ENCODE measurements around the gene RUNDC3A. TPM values are rescaled to one million over a fixed set of nuclear protein-coding genes. Genes with fewer than 3 reads are reported as not detected.

RUNDC3A gene
- total RNA-seq, 1 experiment from 2014 or later, result 0.28 TPM

- peaks cover 10% of the 10 kb centered on the region for H3K36me3 Mint-ChIP-seq (ENCODE audit: insufficient read depth, unreplicated experiment)
- ChIA-PET CTCF (no interaction called here), POLR2A (interaction anchor here (0.6 kb wide), 1 partner anchor 9 kb away, joined by 3 read pairs; no protein-coding TSS in a partner anchor)
- intact Hi-C loops (cut with micrococcal nuclease), result no loop called here
- H3K4me1 Mint-ChIP-seq (ENCODE audit: insufficient read depth, unreplicated experiment), result peaks cover 20% of the 10 kb centered on the region
- H3K27ac Mint-ChIP-seq (ENCODE audit: low read depth, unreplicated experiment), result no peak overlapping the region
- no peak for DNase-seq (ENCODE audit: unreplicated experiment)
- no peak for TF ChIP-seq CTCF (IDR thresholded peaks at IDR 0.05; ENCODE audit: unreplicated experiment)
- peaks cover 12% of the 10 kb centered on the region for H3K27me3 Mint-ChIP-seq (ENCODE audit: insufficient read depth, unreplicated experiment)
- no peaks in the 10 kb centered on the region for H3K9me3 Mint-ChIP-seq (ENCODE audit: unreplicated experiment)
- H3K4me3 Mint-ChIP-seq (ENCODE audit: unreplicated experiment), result peak overlapping the region; percentile 28
- BruUV-seq (replicated peaks), result no TSS peak
These were observed 5.6 kb downstream of the RUNDC3A start for GRCh38 chr17:44314031-44314430.

GRCh38 chr17:44314524-44314868, 6.1 kb downstream of the RUNDC3A start:
- no TSS peak for BruUV-seq (replicated peaks)
- no peak overlapping the region for H3K27ac Mint-ChIP-seq (ENCODE audit: low read depth, unreplicated experiment)
- POLR2A ChIA-PET, result interaction anchor here (0.6 kb wide), 1 partner anchor 9 kb away, joined by 3 read pairs; no protein-coding TSS in a partner anchor
- peak overlapping the region; percentile 28 for H3K4me3 Mint-ChIP-seq (ENCODE audit: unreplicated experiment)
- CTCF ChIA-PET, result interaction anchor here (2.2 kb wide), 1 partner anchor 16 kb away, joined by 10 read pairs; no protein-coding TSS in a partner anchor
- intact Hi-C loops (cut with micrococcal nuclease), result no loop called here
- H3K4me1 Mint-ChIP-seq (ENCODE audit: insufficient read depth, unreplicated experiment), result peaks cover 15% of the 10 kb centered on the region
- no peaks in the 10 kb centered on the region for H3K9me3 Mint-ChIP-seq (ENCODE audit: unreplicated experiment)
- no peak for DNase-seq (ENCODE audit: unreplicated experiment)
- no peak for TF ChIP-seq CTCF (IDR thresholded peaks at IDR 0.05; ENCODE audit: unreplicated experiment)
- H3K36me3 Mint-ChIP-seq (ENCODE audit: insufficient read depth, unreplicated experiment), result peaks cover 10% of the 10 kb centered on the region
- H3K27me3 Mint-ChIP-seq (ENCODE audit: insufficient read depth, unreplicated experiment), result peaks cover 12% of the 10 kb centered on the region

GRCh38 chr17:44314869-44315661, 6.7 kb downstream of the RUNDC3A start:
- ChIA-PET POLR2A (interaction anchor here (1.1 kb wide), 1 partner anchor 9 kb away, joined by 5 read pairs; the partner anchor contains the start of gene SLC25A39), CTCF (interaction anchor here (0.6 to 2.2 kb wide), 2 partner anchors 16 to 98 kb away, joined by 4 to 10 read pairs; no protein-coding TSS in a partner anchor)
- Mint-ChIP-seq H3K9me3 (ENCODE audit: unreplicated experiment) (no peaks in the 10 kb centered on the region), H3K4me1 (ENCODE audit: insufficient read depth, unreplicated experiment) (peaks cover 9% of the 10 kb centered on the region), H3K36me3 (ENCODE audit: insufficient read depth, unreplicated experiment) (peaks cover 10% of the 10 kb centered on the region), H3K4me3 (ENCODE audit: unreplicated experiment) (peak overlapping the region; percentile 64), H3K27ac (ENCODE audit: low read depth, unreplicated experiment) (no peak overlapping the region), H3K27me3 (ENCODE audit: insufficient read depth, unreplicated experiment) (peaks cover 12% of the 10 kb centered on the region)
- DNase-seq (ENCODE audit: unreplicated experiment), result no peak
- TF ChIP-seq CTCF (IDR thresholded peaks at IDR 0.05; ENCODE audit: unreplicated experiment), result no peak
- intact Hi-C loops (cut with micrococcal nuclease), result no loop called here
- no TSS peak for BruUV-seq (replicated peaks)
